Ascending aorta (tissue), 2 donors: ENCODE data around the gene CELF1. TPM values are rescaled to one million over a fixed set of nuclear protein-coding genes. Genes with fewer than 3 reads are reported as not detected.

Experiments
- DNase-seq, 2 donors: peaks; one replicate each; pipeline ENCODE4 v3.0.0-alpha.2; 2019; ENCODE audit warnings: low spot score in 2 of 2
- H3K27ac ChIP-seq, 2 donors: fragments of 200-600 bp; sonication (generic); one replicate each; pipeline ENCODE4 v1.5.1; 2016 to 2017; ENCODE audit warnings: mild to moderate bottlenecking in 1 of 2
- H3K27me3 ChIP-seq: fragments of 200-600 bp; sonication (generic); one replicate; pipeline ENCODE4 v1.5.1; 2017
- H3K36me3 ChIP-seq, 2 donors: fragments of 200-600 bp; sonication (generic); one replicate each; pipeline ENCODE4 v1.5.1; 2016
- H3K4me1 ChIP-seq, 2 donors: fragments of 200-600 bp; sonication (generic); one replicate each; pipeline ENCODE4 v1.5.1; 2016 to 2017; ENCODE audit warnings: mild to moderate bottlenecking in 1 of 2
- H3K4me3 ChIP-seq, 2 donors: fragments of 200-600 bp; sonication (generic); one replicate each; pipeline ENCODE4 v1.5.1; 2016 to 2017; ENCODE audit warnings: mild to moderate bottlenecking in 1 of 2
- H3K9me3 ChIP-seq, 2 donors: fragments of 200-600 bp; sonication (generic); one replicate each; pipeline ENCODE4 v1.5.1; 2016
- intact Hi-C: fragments of 100-400 bp; cut with DNase I; formaldehyde crosslinking; loops from one replicate; pipeline ENCODE4 v1.15.1; 2023
- total RNA-seq: library from RNA; depleted of rRNA; stranded (reverse); fragments of >200 nt; gene quantifications from one replicate; pipeline ENCODE4 v1.1.0, GENCODE V29; 2016
- TF ChIP-seq, protein P1 (sequence below), 3 experiments: fragments of 200-600 bp in 2 of 3; fragments of 450-650 bp in 1 of 3; sonication (generic) in 2 of 3; IDR thresholded peaks; one replicate each; pipeline ENCODE4 v1.5.1; 2016 to 2019; ENCODE audit warnings: antibody characterized with exemption in 3 of 3, mild to moderate bottlenecking in 1 of 3, moderate library complexity in 1 of 3

Gene CELF1
- total RNA-seq, 1 donor from 2014 or later: 68.9 TPM

DNA sequence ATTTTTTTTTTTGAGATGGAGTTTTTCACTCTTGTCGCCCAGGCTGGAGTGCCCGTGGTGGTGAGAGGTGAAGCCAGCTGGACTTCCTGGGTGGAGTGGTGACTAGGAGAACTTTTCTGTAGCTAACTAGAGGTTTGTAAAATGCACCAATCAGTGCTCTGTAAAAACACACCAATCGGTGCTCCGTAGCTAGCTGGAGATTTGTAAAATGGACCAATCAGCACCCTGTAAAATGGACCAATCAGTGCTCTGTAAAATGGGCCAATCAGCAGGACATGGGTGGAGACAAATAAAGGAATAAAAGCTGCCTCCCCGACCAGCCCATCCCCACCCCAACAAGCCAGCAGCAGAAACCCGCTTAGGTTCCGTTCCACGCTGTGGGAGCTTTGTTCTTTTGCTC is 99.6 kb downstream of the CELF1 start:
- no peaks in the 10 kb centered on the region for H3K36me3 ChIP-seq
- intact Hi-C loops: no loop called here
- H3K4me1 ChIP-seq: no peaks in the 10 kb centered on the region
- DNase-seq: no peak
- H3K4me3 ChIP-seq: no peak overlapping the region
- H3K27me3 ChIP-seq: no peaks in the 10 kb centered on the region
- TF ChIP-seq, protein P1, sequence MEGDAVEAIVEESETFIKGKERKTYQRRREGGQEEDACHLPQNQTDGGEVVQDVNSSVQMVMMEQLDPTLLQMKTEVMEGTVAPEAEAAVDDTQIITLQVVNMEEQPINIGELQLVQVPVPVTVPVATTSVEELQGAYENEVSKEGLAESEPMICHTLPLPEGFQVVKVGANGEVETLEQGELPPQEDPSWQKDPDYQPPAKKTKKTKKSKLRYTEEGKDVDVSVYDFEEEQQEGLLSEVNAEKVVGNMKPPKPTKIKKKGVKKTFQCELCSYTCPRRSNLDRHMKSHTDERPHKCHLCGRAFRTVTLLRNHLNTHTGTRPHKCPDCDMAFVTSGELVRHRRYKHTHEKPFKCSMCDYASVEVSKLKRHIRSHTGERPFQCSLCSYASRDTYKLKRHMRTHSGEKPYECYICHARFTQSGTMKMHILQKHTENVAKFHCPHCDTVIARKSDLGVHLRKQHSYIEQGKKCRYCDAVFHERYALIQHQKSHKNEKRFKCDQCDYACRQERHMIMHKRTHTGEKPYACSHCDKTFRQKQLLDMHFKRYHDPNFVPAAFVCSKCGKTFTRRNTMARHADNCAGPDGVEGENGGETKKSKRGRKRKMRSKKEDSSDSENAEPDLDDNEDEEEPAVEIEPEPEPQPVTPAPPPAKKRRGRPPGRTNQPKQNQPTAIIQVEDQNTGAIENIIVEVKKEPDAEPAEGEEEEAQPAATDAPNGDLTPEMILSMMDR (IDR thresholded peaks at IDR 0.05): no peak
- H3K9me3 ChIP-seq: no peaks in the 10 kb centered on the region
- no peak overlapping the region for H3K27ac ChIP-seq

DNA sequence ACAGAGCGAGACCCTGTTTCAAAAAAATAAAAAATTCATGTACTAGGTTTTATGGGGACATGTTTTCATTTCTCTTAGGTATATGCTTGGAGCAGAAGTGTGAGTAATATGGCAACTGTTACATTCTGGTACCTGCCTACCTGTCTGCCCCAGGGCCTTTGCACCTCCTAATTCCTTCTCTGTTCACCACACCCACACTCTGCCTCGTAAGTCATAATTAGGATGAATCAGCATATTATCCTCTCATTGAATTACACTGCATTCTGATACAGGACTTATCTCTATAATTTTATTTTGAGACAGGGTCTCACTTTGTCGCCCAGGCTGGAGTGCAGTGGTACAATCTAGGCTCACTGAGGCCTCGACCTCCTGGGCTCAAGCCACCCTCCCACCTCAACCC is 100.9 kb downstream of the CELF1 start:
- Histone ChIP-seq H3K27me3 (no peaks in the 10 kb centered on the region), H3K27ac (no peak overlapping the region), H3K4me3 (no peak overlapping the region), H3K4me1 (no peaks in the 10 kb centered on the region), H3K9me3 (no peaks in the 10 kb centered on the region), H3K36me3 (no peaks in the 10 kb centered on the region)
- no peak for DNase-seq
- TF ChIP-seq, protein P1 (IDR thresholded peaks at IDR 0.05): no peak
- intact Hi-C loops: no loop called here

DNA sequence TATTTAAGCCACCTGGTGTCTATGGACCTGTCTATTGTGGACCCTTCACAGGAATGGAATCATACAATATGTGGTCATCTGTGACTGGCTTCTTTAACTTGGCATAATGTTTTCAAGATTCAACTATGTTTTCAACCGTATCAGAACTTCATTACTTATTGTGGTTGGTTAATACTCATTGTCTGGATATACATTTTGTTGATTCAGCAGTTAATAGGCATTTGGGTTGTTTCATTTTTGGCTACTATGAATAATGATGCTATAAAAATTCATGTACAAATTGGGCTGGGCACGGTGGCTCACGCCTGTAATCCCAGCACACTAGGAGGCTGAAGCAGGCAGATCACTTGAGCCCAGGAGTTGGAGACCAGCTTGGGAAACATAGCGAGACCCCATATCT is 101.5 kb downstream of the CELF1 start:
- intact Hi-C loops: no loop called here
- Histone ChIP-seq H3K4me3 (no peak overlapping the region), H3K9me3 (no peaks in the 10 kb centered on the region), H3K27ac (no peak overlapping the region), H3K36me3 (no peaks in the 10 kb centered on the region), H3K27me3 (no peaks in the 10 kb centered on the region), H3K4me1 (no peaks in the 10 kb centered on the region)
- DNase-seq: no peak
- TF ChIP-seq, protein P1 (IDR thresholded peaks at IDR 0.05): no peak

DNA sequence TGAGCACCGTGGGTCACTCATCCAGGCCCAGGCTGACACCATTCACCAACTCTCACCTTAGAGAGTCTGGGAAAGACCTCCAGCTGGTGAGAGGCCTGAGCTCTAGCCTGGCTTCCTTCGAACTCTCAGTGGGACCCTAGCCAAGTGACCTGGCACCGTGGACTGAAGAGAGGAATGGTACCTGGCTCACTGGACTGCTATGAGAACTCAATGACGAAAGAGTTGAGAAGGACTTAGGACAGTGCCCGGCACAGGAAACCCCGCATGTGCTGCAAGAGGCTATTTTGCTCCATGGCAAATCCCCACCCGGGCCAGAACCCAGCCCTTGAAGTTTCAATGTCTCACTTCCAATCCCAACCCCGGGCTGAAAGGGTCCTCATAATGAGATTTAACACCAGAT is 103.4 kb downstream of the CELF1 start:
- Histone ChIP-seq H3K27me3 (no peaks in the 10 kb centered on the region), H3K4me3 (no peak overlapping the region), H3K27ac (no peak overlapping the region), H3K4me1 (no peaks in the 10 kb centered on the region), H3K36me3 (no peaks in the 10 kb centered on the region), H3K9me3 (no peaks in the 10 kb centered on the region)
- DNase-seq: no peak
- TF ChIP-seq, protein P1 (IDR thresholded peaks at IDR 0.05): no peak
- intact Hi-C loops: no loop called here

DNA sequence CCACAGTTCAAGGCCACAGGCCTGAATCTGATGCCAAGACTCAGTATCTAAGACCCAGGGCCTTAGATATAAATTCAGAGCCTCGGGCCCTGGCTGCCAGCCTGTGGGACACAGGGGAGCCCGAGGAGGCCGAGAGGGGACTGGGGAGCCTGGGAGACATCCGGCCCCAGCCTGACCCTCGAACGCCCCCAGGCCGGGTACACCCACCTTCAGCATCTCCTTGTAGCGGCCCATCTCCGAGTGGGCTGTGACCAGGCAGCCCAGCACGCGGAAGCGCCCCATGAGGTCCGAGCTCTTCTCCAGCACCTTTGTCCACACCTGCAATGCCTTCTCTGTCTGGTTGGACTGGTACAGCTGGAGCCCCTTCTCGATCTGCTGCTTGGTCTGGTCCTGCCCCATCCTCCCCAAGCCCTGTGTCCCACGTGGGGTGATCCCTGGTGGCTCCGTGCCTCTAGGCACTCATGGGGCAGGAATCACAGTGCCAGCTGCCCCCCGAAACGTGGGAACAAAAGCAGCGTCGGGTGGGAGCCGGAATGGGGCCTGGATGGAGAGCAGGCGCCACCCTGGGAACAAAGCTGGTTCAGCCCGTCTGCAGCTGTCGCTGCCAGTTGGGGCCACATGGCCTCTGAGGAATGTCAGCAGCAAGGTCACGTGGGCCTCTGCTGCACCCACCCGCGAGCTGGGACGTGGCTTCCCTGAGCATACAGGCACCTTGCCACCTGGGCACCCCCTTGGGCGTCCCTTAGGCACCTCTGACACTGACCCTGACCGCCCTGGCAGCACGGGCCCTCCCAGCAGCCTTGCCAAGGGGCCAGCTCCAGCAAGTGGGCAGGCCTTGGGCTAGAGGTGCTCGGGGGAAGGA is 104.1 kb downstream of the CELF1 start, which contains the start of gene RAPSN:
Gene RAPSN, minus strand, starts transcription at position 571 of the 862 bp plus-strand sequence. Its CDS starts 172 bp downstream, at position 399.
- intact Hi-C loops: no loop called here
- Histone ChIP-seq H3K36me3 (no peaks in the 10 kb centered on the region), H3K4me3 (no peak within 1 kb of the TSS), H3K9me3 (no peaks in the 10 kb centered on the region), H3K4me1 (no peaks in the 10 kb centered on the region), H3K27me3 (no peaks in the 10 kb centered on the region), H3K27ac (no peak within 1 kb of the TSS)
- no peak for DNase-seq
- TF ChIP-seq, protein P1 (IDR thresholded peaks at IDR 0.05): no peak
